GM19397 (cell line): Measurements from ENCODE around the gene DAAM1.

Source experiments
- ATAC-seq: cut with Tn5 transposase; IDR thresholded peaks from one replicate; pipeline ENCODE4 v1.9.1; 2021; ENCODE audit warnings: mild to moderate bottlenecking, moderate library complexity; ENCODE audit not compliant: unreplicated experiment

Gene DAAM1

DNA sequence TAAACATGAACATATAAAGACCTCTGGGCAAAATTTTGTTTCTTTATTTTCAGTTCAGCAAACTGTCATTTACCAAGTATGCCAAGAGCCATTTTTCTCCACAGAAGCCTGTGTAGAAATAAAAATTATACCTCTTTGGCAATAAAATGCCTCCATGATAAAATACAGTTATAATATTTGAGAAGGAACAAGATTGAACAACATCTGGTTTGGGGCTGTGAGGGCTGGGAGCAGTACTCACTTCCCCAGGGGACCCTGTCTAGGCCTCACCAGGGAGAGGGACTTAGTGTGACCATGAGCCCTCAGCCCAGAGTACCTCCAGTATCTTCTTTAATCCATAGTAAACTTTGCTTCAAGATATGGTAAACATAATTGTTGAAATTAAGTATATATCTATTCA lies 65.1 kb downstream of the DAAM1 start:
- no peak for ATAC-seq

GRCh38 chr14:59254146-59254910 lies 65.9 kb downstream of the DAAM1 start:
- no peak for ATAC-seq

- ATAC-seq: no peak
Observed at GRCh38 chr14:59254911-59255545, 66.6 kb downstream of the DAAM1 start.

DNA sequence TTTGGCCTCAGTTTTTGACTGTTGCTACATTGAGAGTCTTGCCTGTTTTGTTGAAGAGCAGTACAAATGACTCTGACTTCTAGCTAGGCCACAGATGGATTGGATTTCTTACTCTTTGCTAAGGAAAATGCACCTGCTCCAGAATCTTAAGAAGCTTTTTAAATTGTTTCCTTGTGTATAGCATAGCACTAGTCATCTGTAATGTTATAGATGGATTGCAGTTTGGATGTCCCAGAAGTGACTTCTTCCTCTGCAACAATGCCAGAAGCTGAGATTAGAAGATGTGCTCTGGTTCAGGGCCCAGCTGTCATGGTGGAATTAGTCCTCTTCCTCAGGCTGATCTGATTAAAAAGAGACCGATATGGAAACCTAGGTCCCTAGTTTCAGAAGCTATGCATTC lies 67.9 kb downstream of the DAAM1 start:
- ATAC-seq: no peak

- no peak for ATAC-seq
Observed at GRCh38 chr14:59261334-59261733, 72.9 kb downstream of the DAAM1 start.

- no peak for ATAC-seq
Observed at GRCh38 chr14:59262717-59263454, 74.4 kb downstream of the DAAM1 start.

DNA sequence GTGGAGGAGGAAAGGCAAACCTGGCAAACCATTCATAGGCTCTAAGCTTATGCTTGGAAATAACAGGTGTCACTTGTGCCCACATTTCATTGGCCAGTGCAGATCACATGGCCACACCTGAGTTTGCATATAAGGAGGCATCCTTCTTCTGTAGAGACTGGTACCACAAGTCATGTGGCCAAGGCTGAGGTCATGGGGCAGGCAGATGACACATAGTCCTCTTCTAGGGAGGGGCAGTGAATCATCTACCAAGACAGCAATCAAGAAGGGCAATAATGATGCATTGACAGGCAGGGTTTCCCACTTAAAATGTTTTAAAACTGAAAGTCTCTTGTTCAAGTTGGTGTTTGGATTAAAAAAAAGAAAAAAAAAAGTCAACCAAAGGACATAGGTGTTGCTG lies 77.3 kb downstream of the DAAM1 start:
- no peak for ATAC-seq

- ATAC-seq: no peak
Observed at GRCh38 chr14:59267046-59267445, 78.6 kb downstream of the DAAM1 start.

- ATAC-seq: no peak
Observed at GRCh38 chr14:59268011-59268410, 79.5 kb downstream of the DAAM1 start.

- no peak for ATAC-seq
Observed at GRCh38 chr14:59268858-59269257, 80.4 kb downstream of the DAAM1 start.

DNA sequence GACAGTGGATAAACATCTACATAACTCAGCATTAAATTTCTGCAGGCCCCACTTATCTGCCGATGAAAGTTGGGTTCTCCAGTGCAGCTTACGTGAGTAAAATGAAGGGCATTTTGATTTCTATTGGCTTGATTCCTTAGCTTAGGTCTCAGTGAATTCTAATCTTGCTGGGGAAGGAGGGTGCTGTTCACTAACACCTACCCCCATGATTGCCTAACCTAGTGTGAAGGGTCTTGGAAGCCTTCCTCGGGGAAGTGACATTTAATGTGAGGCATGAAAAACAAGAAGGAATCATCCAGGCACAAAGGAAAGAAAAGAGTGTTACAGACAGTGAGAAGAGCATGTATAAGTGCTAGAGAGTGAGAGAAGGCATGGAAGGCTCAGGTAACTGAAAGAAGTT lies 81.0 kb downstream of the DAAM1 start:
- ATAC-seq: no peak

DNA sequence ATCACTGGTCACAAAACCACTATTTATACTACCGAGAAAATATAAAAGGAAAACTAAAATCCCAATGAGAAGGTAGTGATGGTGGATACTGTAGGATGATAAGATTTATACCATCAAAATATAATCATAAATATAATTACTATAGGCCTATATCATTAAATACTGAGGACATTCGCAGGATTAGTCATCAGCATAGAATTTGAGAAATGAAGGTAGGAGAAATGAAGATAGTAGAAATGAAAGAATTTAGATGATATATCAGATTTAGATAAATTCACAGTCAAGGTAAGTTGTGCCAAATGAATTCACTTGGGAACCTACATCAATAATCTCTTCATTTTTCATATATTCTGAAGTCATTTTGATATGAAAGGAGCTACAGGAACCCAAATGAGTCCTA lies 82.8 kb downstream of the DAAM1 start:
- no peak for ATAC-seq

- no peak for ATAC-seq
Observed at GRCh38 chr14:59271734-59272133, 83.3 kb downstream of the DAAM1 start.

- ATAC-seq: no peak
Observed at GRCh38 chr14:59272633-59273032, 84.2 kb downstream of the DAAM1 start.

GRCh38 chr14:59273737-59274136 lies 85.3 kb downstream of the DAAM1 start:
- ATAC-seq: no peak

- ATAC-seq: peak; percentile 63
Observed at GRCh38 chr14:59274991-59275391, 86.5 kb downstream of the DAAM1 start.

DNA sequence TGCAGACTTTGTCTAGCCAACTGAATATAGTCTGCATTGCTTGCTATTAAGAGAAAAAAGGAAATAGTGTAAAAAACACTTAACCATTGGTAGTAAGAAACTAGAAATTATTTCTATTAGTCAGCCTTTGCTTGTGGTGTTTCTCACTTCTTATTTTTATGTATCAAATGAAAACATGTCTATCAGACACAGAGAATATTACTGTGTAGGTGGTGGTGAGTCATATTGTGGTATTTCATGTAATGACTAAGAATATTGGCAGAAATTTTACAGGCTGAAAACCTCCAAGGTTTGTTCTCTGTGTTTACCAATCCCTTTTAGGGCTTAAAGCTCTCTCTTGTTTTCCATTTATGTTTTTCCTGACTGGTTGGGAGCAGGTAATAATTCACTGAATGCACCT lies 87.2 kb downstream of the DAAM1 start:
- ATAC-seq: peak; percentile 67

DNA sequence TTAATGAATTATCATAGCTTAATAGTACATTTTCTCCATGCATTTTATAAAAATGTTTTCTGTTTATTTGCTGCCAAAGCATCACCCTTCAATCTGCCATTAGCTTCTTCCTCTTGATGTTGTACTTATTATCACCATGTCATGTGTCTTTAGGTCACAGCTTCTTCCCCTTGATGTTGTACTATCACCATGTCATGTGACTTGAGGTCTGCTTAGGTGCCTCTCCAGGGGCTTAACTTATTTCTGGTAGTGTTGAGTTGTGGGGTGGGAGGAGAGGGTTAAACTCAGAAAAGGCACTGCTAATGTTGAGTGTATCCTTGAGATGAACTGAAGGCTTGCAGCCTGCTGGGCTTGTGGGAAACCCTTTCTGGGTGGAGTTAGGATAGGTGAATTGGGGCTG lies 87.8 kb downstream of the DAAM1 start:
- no peak for ATAC-seq

GRCh38 chr14:59277659-59278058 lies 89.2 kb downstream of the DAAM1 start:
- no peak for ATAC-seq

GRCh38 chr14:59278111-59278510 lies 89.6 kb downstream of the DAAM1 start:
- ATAC-seq: no peak

DNA sequence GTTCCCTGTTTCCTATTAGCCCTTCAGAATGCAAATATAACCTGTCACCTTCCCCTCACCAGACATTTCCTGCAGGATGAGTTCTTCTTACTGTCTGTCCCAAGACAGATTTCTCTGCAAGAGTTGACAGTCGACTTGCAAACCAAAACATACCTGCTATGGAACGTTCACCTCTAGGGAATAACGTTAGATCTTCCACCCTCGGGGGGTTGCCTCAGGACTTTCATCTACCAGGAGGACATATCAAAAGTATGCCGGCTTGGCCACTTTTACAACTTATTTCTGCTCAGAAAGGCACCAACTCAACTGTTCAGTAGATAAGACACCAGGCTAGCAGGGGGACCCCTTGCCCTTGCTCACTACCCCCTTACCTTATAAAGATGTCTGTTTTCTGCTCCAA lies 92.5 kb downstream of the DAAM1 start:
- ATAC-seq: no peak
